ENCODE results near the gene MCHR2.
"Not testable (repeated sequence)": the region's sequence is repeated elsewhere in the genome, so short reads cannot be mapped to it uniquely, and the experiment has no call there.

The MCHR2 gene

GRCh38 chr6:99993533-99994251 lies at the start of gene MCHR2:
TSS of gene MCHR2 (minus strand) at chr6:99994223. CDS start at chr6:99956147, 38,076 bp downstream.
- DNase-seq: no peak

GRCh38 chr6:100038546-100038945 lies 44.5 kb upstream of the MCHR2 start:
- not testable (repeated sequence) for DNase-seq

GRCh38 chr6:100035873-100036653 lies 42.0 kb upstream of the MCHR2 start:
- no peak for DNase-seq

- no peak for DNase-seq
These were observed 29.8 kb upstream of the MCHR2 start for GRCh38 chr6:100023798-100024197.

- no peak for DNase-seq
These were observed 28.8 kb upstream of the MCHR2 start for GRCh38 chr6:100022847-100023246.

GRCh38 chr6:100008857-100009256 lies 14.8 kb upstream of the MCHR2 start:
- DNase-seq: no peak

- peak; percentile 24 for DNase-seq
These were observed 7.9 kb upstream of the MCHR2 start for GRCh38 chr6:100001915-100002388.

GRCh38 chr6:99997141-99997540 lies 3.1 kb upstream of the MCHR2 start:
- no peak for DNase-seq

- no peak for DNase-seq
These were observed 1.9 kb upstream of the MCHR2 start for GRCh38 chr6:99995916-99996315.

- no peak for DNase-seq
These were observed 884 bp downstream of the MCHR2 start for GRCh38 chr6:99993146-99993532.

- no peak for DNase-seq
These were observed 2.1 kb downstream of the MCHR2 start for GRCh38 chr6:99991955-99992354.

GRCh38 chr6:99980741-99981140 lies 13.3 kb downstream of the MCHR2 start:
- no peak for DNase-seq

- DNase-seq: no peak
These were observed 14.1 kb downstream of the MCHR2 start for GRCh38 chr6:99979953-99980352.

GRCh38 chr6:99967052-99967451 lies 27.0 kb downstream of the MCHR2 start:
- DNase-seq: no peak

- no peak for DNase-seq
These were observed 34.0 kb downstream of the MCHR2 start for GRCh38 chr6:99960027-99960426.

GRCh38 chr6:99951016-99951805 lies 42.8 kb downstream of the MCHR2 start:
- DNase-seq: no peak

- no peak for DNase-seq
These were observed 48.0 kb downstream of the MCHR2 start for GRCh38 chr6:99946005-99946404.

GRCh38 chr6:99943846-99944245 lies 50.2 kb downstream of the MCHR2 start:
- DNase-seq: no peak

- no peak for DNase-seq
These were observed 53.4 kb downstream of the MCHR2 start for GRCh38 chr6:99940582-99940981.

- no peak for DNase-seq
These were observed 60.9 kb downstream of the MCHR2 start for GRCh38 chr6:99933129-99933528.

- DNase-seq: no peak
These were observed 81.4 kb downstream of the MCHR2 start for GRCh38 chr6:99912657-99913056.

GRCh38 chr6:99905209-99906106 lies 88.6 kb downstream of the MCHR2 start:
- no peak for DNase-seq

Data from CD4-positive, alpha-beta T cell treated with Interleukin-17A for 4 hours (primary cell).